Measurements from ENCODE around the gene CLCN7. TPM values are rescaled to one million over a fixed set of nuclear protein-coding genes. Genes with fewer than 3 reads are reported as not detected.

Gene CLCN7, protein sequence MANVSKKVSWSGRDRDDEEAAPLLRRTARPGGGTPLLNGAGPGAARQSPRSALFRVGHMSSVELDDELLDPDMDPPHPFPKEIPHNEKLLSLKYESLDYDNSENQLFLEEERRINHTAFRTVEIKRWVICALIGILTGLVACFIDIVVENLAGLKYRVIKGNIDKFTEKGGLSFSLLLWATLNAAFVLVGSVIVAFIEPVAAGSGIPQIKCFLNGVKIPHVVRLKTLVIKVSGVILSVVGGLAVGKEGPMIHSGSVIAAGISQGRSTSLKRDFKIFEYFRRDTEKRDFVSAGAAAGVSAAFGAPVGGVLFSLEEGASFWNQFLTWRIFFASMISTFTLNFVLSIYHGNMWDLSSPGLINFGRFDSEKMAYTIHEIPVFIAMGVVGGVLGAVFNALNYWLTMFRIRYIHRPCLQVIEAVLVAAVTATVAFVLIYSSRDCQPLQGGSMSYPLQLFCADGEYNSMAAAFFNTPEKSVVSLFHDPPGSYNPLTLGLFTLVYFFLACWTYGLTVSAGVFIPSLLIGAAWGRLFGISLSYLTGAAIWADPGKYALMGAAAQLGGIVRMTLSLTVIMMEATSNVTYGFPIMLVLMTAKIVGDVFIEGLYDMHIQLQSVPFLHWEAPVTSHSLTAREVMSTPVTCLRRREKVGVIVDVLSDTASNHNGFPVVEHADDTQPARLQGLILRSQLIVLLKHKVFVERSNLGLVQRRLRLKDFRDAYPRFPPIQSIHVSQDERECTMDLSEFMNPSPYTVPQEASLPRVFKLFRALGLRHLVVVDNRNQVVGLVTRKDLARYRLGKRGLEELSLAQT
- polyA plus RNA-seq (2011; rRNA removed), result 19.6 and 36.4 TPM in 2 replicates
- 35.5 and 36.2 TPM in 2 replicates for polyA minus RNA-seq (2011; rRNA and poly(A)+ RNA removed)

GRCh38 chr16:1474796-1475551, at the start of gene CLCN7:
Gene CLCN7, minus strand, starts transcription at chr16:1475028. Its CDS starts 54 bp downstream, at chr16:1474974.
- CTCF ChIA-PET, result no interaction called here
- Histone ChIP-seq H3K27me3 (ENCODE audit: control insufficient read depth, insufficient read depth, low read length) (no peaks in the 10 kb centered on the region), H3K36me3 (ENCODE audit: control insufficient read depth, insufficient read depth, low read length) (no peaks in the 10 kb centered on the region), H3K4me3 (ENCODE audit: low read depth, low read length) (peak within 1 kb of the TSS; percentile 69)
- DNase-seq (ENCODE audit: low read depth), result peak; percentile 18
- TF ChIP-seq CTCF (IDR thresholded peaks at IDR 0.05; ENCODE audit: insufficient read depth, low read depth, low read length), result no peak
- POLR2A ChIA-PET, result no interaction called here

DNA sequence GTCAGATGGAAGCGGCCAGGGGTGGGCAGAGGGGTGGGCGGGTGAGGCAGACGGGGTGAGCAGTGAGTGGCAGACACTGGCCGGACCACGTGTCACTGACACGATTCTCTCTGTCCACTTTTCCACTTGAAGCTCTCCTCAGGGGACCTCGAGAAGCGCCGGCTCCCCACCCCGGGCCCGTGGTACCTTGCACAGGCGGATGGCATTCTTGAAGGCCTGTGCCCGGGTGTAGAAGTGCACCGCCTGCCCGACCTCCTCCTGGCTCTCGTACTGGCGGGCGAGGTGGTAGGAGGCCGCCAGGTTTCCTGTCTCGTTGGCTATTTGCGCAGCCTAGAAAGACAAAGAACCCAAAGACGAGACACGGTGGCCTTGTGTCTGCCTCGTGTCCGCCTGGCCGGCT, 49.5 kb upstream of the CLCN7 start:
- ChIA-PET POLR2A (no interaction called here), CTCF (interaction anchor here (2.0 kb wide), 1 partner anchor 10 kb away, joined by 5 read pairs; no protein-coding TSS in a partner anchor)
- no peak overlapping the region for H3K4me3 ChIP-seq (ENCODE audit: low read depth, low read length)

DNA sequence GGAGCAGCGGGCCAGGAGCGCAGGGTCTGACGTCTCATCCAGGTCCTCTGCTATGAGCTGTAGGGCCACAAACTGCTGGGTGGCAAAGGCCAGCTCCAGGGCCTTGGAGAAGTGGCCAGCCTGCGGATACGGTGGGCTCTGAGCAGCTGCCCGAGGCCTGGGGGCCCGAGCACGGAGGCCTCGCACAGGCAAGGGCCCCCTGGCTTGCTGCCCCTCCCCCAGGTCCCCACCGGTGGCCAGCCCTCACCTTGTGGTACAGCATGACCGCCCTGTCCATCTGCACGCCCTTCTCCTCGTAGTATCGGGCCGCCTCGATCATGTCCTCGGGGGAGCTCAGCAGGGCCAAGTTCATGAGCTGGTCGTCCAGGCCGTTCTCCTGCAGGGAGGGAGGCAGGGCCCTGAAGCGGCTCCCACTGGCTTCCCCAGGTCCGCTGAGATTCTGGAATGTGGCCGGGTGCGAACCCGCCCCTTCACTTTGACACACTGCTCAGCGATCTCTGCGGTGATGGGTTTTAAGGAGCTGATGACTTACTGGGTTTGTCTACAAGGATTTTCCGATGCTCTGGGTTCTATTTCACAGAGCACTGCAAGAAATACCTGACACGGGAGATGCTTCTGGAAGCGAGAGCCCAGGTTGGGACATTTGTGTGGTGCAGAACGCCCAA, 48.9 kb upstream of the CLCN7 start:
- no peak for TF ChIP-seq CTCF (IDR thresholded peaks at IDR 0.05; ENCODE audit: insufficient read depth, low read depth, low read length)
- DNase-seq (ENCODE audit: low read depth), result no peak
- Histone ChIP-seq H3K4me3 (ENCODE audit: low read depth, low read length) (no peak overlapping the region), H3K36me3 (ENCODE audit: control insufficient read depth, insufficient read depth, low read length) (peaks cover 2% of the 10 kb centered on the region), H3K27me3 (ENCODE audit: control insufficient read depth, insufficient read depth, low read length) (no peaks in the 10 kb centered on the region)
- POLR2A ChIA-PET, result no interaction called here
- CTCF ChIA-PET, result interaction anchor here (0.7 to 2.0 kb wide), 2 partner anchors 9 to 34 kb away, joined by 3 to 5 read pairs; no protein-coding TSS in a partner anchor

More for the DNA sequence above, 49.5 kb upstream of the CLCN7 start:
- TF ChIP-seq CTCF (IDR thresholded peaks at IDR 0.05; ENCODE audit: insufficient read depth, low read depth, low read length), result no peak
- Histone ChIP-seq H3K36me3 (ENCODE audit: control insufficient read depth, insufficient read depth, low read length) (peaks cover 2% of the 10 kb centered on the region), H3K27me3 (ENCODE audit: control insufficient read depth, insufficient read depth, low read length) (no peaks in the 10 kb centered on the region)
- DNase-seq (ENCODE audit: low read depth), result no peak

DNA sequence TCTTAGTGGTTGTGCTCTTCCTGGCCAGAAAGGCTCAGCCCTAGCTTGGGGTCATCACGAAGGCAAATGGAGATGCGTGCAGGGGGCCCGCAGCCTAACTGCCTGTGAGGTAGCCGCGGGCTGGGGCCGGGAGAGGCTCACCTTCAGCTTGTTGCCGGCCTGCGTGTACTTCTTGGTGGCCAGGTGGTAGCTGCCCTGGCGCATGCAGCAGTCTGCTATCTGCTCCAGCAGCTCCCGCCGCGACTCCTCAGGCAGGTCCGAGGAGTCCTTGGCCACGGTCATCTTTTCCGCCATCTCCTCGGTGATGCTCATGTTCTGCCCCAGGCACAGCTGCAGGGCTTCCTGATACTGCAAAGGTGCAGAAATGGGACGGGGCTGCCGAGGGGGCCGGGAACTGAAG, 45.6 kb upstream of the CLCN7 start:
- Histone ChIP-seq H3K36me3 (ENCODE audit: control insufficient read depth, insufficient read depth, low read length) (peaks cover 2% of the 10 kb centered on the region), H3K27me3 (ENCODE audit: control insufficient read depth, insufficient read depth, low read length) (no peaks in the 10 kb centered on the region), H3K4me3 (ENCODE audit: low read depth, low read length) (no peak overlapping the region)
- DNase-seq (ENCODE audit: low read depth), result no peak
- ChIA-PET CTCF (no interaction called here), POLR2A (no interaction called here)
- no peak for TF ChIP-seq CTCF (IDR thresholded peaks at IDR 0.05; ENCODE audit: insufficient read depth, low read depth, low read length)
